GM21825 (cell line): Measurements from ENCODE around the gene ABHD17B.
"Not testable (repeated sequence)": the region's sequence is repeated elsewhere in the genome, so short reads cannot be mapped to it uniquely, and the experiment has no call there.

Experiments
- ATAC-seq: cut with Tn5 transposase; IDR thresholded peaks from one replicate; pipeline ENCODE4 v1.9.1; 2021; ENCODE audit warnings: mild to moderate bottlenecking, moderate library complexity; ENCODE audit not compliant: unreplicated experiment

Gene ABHD17B

GRCh38 chr9:71911061-71911907 is at the start of gene ABHD17B, which contains the start of gene C9orf85:
ABHD17B (minus strand) TSS chr9:71911193; CDS start chr9:71875080, 36,113 bp downstream.
C9orf85 (plus strand) TSS chr9:71911639; CDS start chr9:71911735, 96 bp downstream.
- peak; percentile 92 for ATAC-seq

- no peak for ATAC-seq
These were observed 44.4 kb upstream of the ABHD17B start for GRCh38 chr9:71955300-71955915.

DNA sequence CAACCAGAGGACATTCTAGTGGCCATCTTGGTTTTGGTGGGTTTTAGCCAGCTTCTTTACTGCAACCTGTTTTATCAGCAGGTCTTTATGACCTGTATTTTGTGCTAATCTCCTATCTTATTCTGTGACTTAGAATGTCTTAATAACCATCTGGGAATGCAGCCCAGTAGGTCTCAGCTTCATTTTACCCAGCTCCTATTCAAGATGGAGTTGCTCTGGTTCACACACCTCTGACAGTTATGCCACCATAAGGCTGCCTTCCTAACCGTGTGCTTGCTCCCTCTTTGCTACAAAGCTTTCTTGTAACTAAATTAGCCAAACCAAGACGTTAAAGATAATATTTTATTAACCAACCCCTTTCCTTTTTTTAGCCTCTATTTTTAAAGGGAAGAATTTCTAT is 43.7 kb upstream of the ABHD17B start:
- ATAC-seq = not testable (repeated sequence)

DNA sequence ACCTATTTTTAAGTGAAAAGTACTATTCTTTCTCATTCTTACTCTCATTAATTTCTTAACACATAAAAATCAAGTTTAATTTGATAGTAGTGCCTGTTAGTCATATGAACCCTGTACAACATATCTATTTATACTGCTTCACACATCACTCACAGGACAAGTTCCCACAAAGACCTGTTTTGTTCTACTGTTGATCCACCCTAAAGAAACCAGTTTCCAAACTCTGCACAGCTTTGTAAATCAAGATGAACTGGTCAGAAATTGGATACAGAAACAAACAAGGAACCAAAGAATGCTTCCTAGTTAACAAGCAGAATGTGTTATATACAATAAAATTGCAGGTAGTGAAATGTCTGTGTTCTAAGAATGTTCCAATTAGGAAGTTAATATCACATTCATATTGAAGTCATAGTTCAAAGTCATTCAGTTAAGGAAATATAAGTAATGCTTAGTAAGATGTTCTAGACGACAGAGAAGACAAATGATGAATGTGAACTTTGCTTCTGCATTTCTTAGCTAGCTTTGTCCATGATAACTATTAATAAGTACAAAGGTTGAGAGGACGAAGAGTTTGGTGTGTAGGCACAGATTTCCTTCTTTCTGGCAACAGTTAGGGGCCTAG is 33.9 kb upstream of the ABHD17B start:
- no peak for ATAC-seq

- ATAC-seq = no peak
These were observed 31.1 kb upstream of the ABHD17B start for GRCh38 chr9:71941998-71942567.

- no peak for ATAC-seq
These were observed 30.1 kb upstream of the ABHD17B start for GRCh38 chr9:71941060-71941568.

DNA sequence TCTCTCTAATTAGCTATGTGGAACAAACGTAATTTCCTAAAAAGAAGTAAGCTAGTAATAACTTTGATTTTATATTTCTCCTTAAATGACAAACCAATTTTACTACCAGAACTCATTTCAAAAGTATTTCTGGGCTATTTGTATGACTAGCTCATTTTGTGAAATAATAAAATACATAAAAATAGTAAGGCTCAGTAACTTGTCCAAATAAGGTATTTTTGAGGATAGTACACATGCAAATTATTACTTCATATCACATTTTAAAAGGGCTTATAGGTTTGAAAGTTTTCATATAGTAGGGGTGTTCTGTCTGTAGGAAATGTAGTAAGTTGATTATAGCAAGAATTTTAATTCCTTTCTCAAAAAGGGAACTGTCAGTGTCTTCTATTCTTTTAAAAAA is 26.9 kb upstream of the ABHD17B start:
- ATAC-seq = no peak

- no peak for ATAC-seq
These were observed 26.2 kb upstream of the ABHD17B start for GRCh38 chr9:71937070-71937625.

GRCh38 chr9:71936066-71936465 is 25.1 kb upstream of the ABHD17B start:
- no peak for ATAC-seq

- ATAC-seq = no peak
These were observed 20.2 kb upstream of the ABHD17B start for GRCh38 chr9:71931166-71931565.

GRCh38 chr9:71929791-71930440 is 18.9 kb upstream of the ABHD17B start:
- ATAC-seq = no peak

DNA sequence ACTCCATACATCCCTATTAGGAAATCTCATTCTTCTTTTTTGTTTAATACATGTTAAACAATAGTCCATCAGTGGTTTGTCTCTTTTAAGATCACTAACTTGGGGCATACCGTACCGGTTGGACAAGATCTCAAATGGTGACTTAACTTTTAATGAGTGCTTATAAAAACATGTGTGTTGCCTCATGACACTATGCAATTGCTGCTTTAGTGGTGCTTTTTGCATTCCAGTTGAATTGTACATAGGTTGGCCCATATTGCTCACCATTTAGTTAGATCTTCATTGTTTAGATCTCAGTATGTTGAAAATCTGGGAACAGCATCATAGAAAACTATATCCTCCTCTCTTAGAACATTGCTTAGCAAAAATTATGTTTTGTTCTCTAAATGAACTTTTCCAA is 18.2 kb upstream of the ABHD17B start:
- ATAC-seq = no peak

DNA sequence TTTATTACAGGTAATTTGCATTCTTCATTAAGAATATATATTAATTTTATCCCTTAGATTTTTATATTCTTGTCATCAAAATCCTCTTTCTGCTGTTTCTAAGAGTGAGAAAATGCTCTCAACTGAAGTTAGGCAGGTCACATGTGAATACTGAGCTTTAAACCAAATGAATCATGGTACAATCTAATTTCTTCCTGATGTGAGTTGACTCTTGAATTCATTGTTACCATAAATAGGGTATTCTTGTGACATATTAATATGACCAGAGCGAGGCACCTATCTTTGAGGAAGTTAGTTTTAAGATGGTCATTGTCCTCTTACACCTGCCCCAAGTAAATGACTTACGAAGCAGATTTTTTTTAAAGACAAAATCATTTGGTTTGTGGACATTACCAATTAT is 17.8 kb upstream of the ABHD17B start:
- ATAC-seq = no peak

- no peak for ATAC-seq
These were observed 17.4 kb upstream of the ABHD17B start for GRCh38 chr9:71928376-71928775.

- ATAC-seq = no peak
These were observed 14.8 kb upstream of the ABHD17B start for GRCh38 chr9:71925834-71926233.

DNA sequence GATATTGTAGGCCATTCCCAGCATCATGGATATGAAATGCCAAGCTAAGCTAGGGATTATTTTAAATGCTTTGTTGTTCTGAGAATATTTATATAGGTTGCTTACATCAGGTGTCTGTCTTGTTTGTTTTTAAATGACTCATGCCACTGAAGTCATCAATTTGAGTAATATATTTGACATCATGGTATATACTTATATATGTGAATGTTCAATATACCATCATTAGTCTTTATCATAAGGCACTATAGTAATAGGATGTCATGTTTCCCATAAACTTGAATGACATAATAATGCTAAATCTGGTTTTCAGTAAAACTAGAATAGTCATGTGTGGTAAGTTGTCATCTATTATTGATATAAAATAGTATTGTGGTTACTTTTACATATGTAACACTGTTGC is 13.6 kb upstream of the ABHD17B start:
- ATAC-seq = no peak

- no peak for ATAC-seq
These were observed 10.3 kb upstream of the ABHD17B start for GRCh38 chr9:71921190-71921814.

DNA sequence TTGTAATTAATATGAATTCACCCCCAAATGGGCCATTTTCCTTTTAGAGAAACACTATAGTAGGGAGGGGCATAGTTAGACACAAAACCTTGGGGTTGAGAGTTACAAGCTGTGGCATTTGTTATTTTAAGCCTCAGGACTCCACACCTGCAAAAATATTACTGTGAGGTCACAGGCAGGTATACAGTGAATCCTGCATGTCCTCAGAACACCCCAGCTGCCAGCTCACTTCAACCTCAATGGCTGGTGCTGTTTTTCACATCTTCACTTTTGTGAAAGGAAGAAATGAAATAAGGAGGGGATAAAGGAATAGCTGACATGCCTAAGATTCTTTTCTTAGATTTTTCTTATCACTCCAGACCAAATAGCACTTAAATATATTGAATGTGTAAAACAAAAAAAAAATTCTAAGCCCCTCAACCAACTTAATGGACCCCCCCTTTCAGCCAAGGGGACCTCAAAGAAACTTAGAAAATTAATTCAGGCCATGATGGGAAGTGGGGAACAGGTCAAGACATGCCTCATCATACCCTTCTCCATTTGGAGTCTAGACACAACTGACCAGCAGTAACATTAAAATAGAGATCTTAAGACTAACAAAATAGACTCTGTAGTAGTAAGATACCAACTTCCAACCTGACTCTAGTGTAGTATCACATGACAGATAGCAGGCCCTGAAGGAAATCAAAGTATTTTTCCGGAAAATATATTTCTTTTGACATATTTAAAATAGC is 9.6 kb upstream of the ABHD17B start:
- ATAC-seq = no peak

DNA sequence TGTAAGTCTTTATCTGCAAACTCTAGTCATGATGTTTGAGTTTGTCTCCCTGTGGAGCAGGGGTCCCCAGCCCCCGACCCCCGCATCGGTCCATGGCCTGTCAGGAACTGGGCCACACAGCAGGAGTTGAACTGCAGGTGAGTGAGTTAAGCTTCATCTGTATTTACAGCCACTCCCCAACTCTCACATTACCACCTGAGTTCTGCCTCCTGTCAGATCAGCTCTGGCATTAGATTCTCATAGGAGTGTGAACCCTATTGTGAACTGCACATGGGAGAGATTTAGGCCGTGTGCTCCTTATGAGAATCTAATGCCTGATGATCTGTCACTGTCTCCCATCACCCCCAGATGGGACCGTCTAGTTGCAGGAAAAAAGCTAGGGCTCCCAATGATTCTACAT is 7.4 kb upstream of the ABHD17B start:
- ATAC-seq = no peak
